DOHH2 (cell line): ENCODE results near the gene NPEPL1.

Source experiments
- CTCF ChIP-seq: fragments of 200-600 bp; sonication (generic); IDR thresholded peaks from one replicate; pipeline ENCODE4 v1.5.1; 2014; ENCODE audit warnings: antibody characterized with exemption, mild to moderate bottlenecking, low read depth, low read length; ENCODE audit not compliant: poor library complexity, severe bottlenecking
- EZH2phosphoT487 ChIP-seq: fragments of 200-600 bp; sonication (generic); IDR thresholded peaks from 2 replicates; pipeline ENCODE4 v1.6.1; 2017; ENCODE audit warnings: borderline replicate concordance, mild to moderate bottlenecking, antibody characterized with exemption, low read length, moderate library complexity, mixed read lengths

- TF ChIP-seq CTCF, result no peak
- no peak for TF ChIP-seq EZH2phosphoT487
Measured at GRCh38 chr20:58698741-58699622, 6.4 kb downstream of the NPEPL1 start.
